T-helper 1 cell treated with Interleukin-12 subunit alpha and Interleukin-12 subunit beta and Interleukin-4 antibody, amounts not matched to agents 30 μg/mL and 1 μg/mL, for 36 hours (primary cell): Measurements from ENCODE around the gene THOC5.
A peak's percentile ranks its signal among the peaks of the same experiment; 100 is the strongest.
"Not testable (repeated sequence)": the region's sequence is repeated elsewhere in the genome, so short reads cannot be mapped to it uniquely, and the experiment has no call there.

Source experiments
- H3K27ac Mint-ChIP-seq: one replicate; pipeline ENCODE4 v1.8.0; 2021; ENCODE audit warnings: mild to moderate bottlenecking, mixed read lengths
- H3K27me3 Mint-ChIP-seq: one replicate; pipeline ENCODE4 v1.8.0; 2021; ENCODE audit warnings: low read depth, mixed read lengths
- H3K36me3 Mint-ChIP-seq: one replicate; pipeline ENCODE4 v1.8.0; 2021; ENCODE audit warnings: low read depth, mixed read lengths
- H3K4me1 Mint-ChIP-seq: one replicate; pipeline ENCODE4 v1.8.0; 2021; ENCODE audit warnings: low read depth, mixed read lengths
- H3K4me3 Mint-ChIP-seq: one replicate; pipeline ENCODE4 v1.8.0; 2021; ENCODE audit warnings: mild to moderate bottlenecking, moderate library complexity, mixed read lengths
- H3K9me3 Mint-ChIP-seq: one replicate; pipeline ENCODE4 v1.8.0; 2021; ENCODE audit warnings: mixed read lengths

THOC5 gene

DNA sequence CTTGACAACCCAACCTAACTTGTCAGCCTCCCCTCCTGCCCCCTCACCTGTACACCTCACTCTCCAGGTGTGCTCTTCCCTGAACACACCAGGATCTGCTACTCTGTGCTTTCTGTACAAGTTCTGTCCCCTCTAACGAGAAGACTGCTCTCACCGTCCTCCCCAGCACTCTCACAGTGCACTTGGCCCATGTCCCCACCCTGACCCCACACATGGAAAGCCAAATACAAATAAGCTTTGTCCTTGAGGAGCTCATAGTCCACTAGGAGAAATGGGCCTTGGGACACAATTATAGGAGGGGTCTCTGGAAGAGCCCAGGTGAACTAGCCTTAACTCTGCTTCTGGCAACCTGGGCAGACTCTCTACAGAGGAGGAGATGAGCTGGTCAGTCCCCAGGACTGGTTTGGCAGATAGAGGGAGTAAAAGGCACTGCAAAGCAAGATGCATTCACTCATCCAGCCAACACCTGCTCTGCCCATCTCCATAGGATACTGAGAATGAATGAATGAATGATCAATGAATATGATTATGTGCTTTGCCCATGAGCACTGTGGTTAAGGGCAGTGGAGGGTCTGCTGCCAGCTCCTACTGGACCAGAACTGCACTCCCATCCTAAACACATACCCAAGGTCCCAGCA, 17.5 kb upstream of the THOC5 start:
- Mint-ChIP-seq H3K9me3 (no peaks in the 10 kb centered on the region), H3K27me3 (no peaks in the 10 kb centered on the region), H3K27ac (no peak overlapping the region), H3K36me3 (peaks cover 7% of the 10 kb centered on the region), H3K4me1 (no peaks in the 10 kb centered on the region), H3K4me3 (no peak overlapping the region)

GRCh38 chr22:29570456-29570855, 16.9 kb upstream of the THOC5 start:
- Mint-ChIP-seq H3K27me3 (no peaks in the 10 kb centered on the region), H3K4me1 (no peaks in the 10 kb centered on the region), H3K4me3 (no peak overlapping the region), H3K9me3 (no peaks in the 10 kb centered on the region), H3K36me3 (peaks cover 7% of the 10 kb centered on the region), H3K27ac (no peak overlapping the region)

DNA sequence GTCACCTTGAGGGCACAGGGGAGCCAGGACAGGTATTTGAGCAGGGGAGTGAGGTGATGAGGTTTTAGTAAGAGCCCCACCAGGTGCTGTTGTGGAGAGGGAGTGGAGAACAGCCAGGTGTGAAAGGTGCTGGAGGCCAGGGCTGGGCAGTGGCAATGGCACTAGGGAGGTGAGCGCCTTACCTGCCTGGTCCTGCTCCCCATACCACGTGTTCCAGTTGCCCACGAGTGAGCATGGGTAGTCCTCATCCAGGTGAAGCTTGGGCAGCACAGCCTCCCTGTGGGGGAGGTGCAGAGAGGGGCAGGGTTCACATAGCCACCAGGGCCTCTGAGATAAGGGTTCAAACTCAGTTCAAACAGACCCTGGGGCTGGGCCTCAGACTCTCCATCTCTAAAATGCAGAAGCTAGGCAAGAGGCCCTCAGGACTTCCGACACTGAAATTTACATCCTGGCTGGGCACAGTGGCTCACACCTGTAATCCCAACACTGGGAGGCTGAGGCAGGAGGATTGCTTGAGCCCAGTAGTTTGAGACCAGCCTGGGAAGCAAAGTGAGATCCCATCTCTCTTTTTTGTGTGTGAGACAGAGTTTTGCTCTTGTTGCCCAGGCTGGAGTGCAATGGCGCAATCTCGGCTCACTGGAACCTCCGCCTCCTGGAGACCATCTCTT, 15.6 kb upstream of the THOC5 start:
- Mint-ChIP-seq H3K9me3 (no peaks in the 10 kb centered on the region), H3K36me3 (peaks cover 9% of the 10 kb centered on the region), H3K4me3 (no peak overlapping the region), H3K27me3 (no peaks in the 10 kb centered on the region), H3K4me1 (no peaks in the 10 kb centered on the region), H3K27ac (no peak overlapping the region)

GRCh38 chr22:29567338-29567737, 13.8 kb upstream of the THOC5 start:
- no peaks in the 10 kb centered on the region for H3K9me3 Mint-ChIP-seq
- H3K4me3 Mint-ChIP-seq: no peak overlapping the region
- H3K27me3 Mint-ChIP-seq: no peaks in the 10 kb centered on the region
- H3K27ac Mint-ChIP-seq: no peak overlapping the region
- peaks cover 9% of the 10 kb centered on the region for H3K36me3 Mint-ChIP-seq
- H3K4me1 Mint-ChIP-seq: no peaks in the 10 kb centered on the region

DNA sequence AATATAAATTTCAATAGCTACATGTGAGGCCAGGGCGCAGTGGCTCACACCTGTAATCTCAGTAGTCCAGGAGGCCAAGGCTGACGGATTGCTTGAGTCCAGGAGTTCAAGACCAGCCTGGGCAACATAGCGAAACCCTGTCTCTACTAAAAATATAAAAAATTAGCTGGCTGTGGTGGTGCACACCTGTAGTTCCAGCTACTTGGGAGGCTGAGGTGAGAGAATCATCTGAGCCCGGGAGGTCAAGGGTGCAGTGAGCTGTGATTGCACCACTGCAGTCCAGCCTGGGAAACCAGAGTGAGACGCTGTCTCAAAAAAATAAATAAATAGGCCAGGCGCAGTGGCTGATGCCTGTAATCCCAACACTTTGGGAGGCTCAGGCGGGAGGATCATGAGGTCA, 13.0 kb upstream of the THOC5 start:
- not testable (repeated sequence) for H3K4me1 Mint-ChIP-seq, H3K27me3 Mint-ChIP-seq, H3K36me3 Mint-ChIP-seq, H3K4me3 Mint-ChIP-seq, H3K9me3 Mint-ChIP-seq, H3K27ac Mint-ChIP-seq

DNA sequence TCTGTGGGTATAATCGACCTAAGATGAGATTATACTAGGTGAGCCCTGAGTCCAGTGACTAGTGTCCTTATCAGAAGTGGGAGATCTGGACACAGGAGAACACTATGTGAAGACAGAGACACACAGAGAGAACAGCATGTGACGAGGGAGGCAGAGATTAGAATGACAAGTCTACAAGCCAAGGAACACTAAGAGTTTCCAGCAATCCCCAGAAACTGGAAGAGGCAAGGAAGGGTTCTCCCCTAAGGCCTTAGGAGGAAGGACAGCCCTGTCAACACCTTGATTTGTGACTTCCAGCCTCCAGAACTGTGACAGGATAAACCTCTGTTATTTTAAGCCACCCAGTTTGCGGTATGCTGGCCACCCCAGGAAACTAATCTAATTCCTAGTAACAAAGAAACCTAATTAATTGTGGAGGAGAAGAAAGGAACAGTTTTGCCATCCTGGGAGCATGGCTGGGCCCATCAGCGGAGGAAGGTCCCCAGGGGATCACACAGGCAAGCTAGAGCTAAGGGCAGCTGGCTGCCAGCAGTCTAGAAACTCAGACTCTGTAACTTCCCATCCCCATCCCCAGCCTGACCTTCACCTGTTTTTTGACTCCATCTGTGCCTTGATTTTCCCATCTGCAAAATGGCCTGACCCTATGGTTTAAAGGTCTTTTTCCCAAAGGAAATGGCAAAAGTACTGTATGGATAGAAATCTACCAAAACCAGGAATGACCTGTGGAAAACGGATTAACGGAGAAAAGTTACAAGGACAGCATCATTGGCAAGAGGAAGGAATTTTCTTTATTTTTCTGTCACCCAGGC, 10.3 kb upstream of the THOC5 start:
- H3K36me3 Mint-ChIP-seq: peaks cover 14% of the 10 kb centered on the region
- H3K27ac Mint-ChIP-seq: no peak overlapping the region
- no peaks in the 10 kb centered on the region for H3K9me3 Mint-ChIP-seq
- no peak overlapping the region for H3K4me3 Mint-ChIP-seq
- H3K4me1 Mint-ChIP-seq: no peaks in the 10 kb centered on the region
- H3K27me3 Mint-ChIP-seq: no peaks in the 10 kb centered on the region

DNA sequence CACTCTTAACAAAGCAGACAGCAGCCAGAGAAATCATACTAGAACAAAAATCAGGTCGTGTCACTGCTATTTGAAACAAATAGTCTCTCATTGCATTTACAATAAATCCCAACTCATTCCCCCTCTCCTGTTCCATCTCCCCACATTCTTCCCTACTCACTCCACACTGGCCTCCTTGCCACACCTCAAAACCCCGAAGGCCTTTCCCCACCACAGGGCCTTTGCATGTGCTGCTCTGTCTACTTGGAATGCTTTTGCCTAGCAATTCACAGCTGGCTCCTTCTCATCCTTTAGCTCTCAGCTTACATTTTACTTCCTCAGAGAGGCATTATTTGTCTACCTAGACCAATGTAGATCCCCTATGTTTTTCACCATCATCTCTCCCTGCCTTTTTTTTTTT, 6.3 kb upstream of the THOC5 start:
- Mint-ChIP-seq H3K4me1 (no peaks in the 10 kb centered on the region), H3K27ac (no peak overlapping the region), H3K4me3 (no peak overlapping the region), H3K36me3 (peaks cover 21% of the 10 kb centered on the region), H3K27me3 (no peaks in the 10 kb centered on the region), H3K9me3 (no peaks in the 10 kb centered on the region)

- Mint-ChIP-seq H3K4me1 (no peaks in the 10 kb centered on the region), H3K9me3 (no peaks in the 10 kb centered on the region), H3K27me3 (no peaks in the 10 kb centered on the region), H3K4me3 (no peak overlapping the region), H3K27ac (no peak overlapping the region), H3K36me3 (peaks cover 20% of the 10 kb centered on the region)
Measured at GRCh38 chr22:29559030-29559429, 5.5 kb upstream of the THOC5 start.

- Mint-ChIP-seq H3K4me3 (peak overlapping the region; percentile 19), H3K36me3 (peaks cover 20% of the 10 kb centered on the region), H3K27ac (no peak overlapping the region), H3K27me3 (no peaks in the 10 kb centered on the region), H3K9me3 (no peaks in the 10 kb centered on the region), H3K4me1 (peaks cover 12% of the 10 kb centered on the region)
Measured at GRCh38 chr22:29555065-29555644, 1.6 kb upstream of the THOC5 start.

- peak overlapping the region; percentile 97 for H3K4me3 Mint-ChIP-seq
- not testable (repeated sequence) for H3K9me3 Mint-ChIP-seq, H3K27me3 Mint-ChIP-seq
- H3K4me1 Mint-ChIP-seq: peaks cover 19% of the 10 kb centered on the region
- H3K36me3 Mint-ChIP-seq: peaks cover 19% of the 10 kb centered on the region
- H3K27ac Mint-ChIP-seq: peak overlapping the region; percentile 93
Measured at GRCh38 chr22:29552357-29552756, 1.2 kb downstream of the THOC5 start.

- Mint-ChIP-seq H3K27ac (no peak overlapping the region), H3K27me3 (no peaks in the 10 kb centered on the region), H3K9me3 (no peaks in the 10 kb centered on the region), H3K4me1 (peaks cover 19% of the 10 kb centered on the region), H3K36me3 (peaks cover 18% of the 10 kb centered on the region), H3K4me3 (no peak overlapping the region)
Measured at GRCh38 chr22:29550005-29550404, 3.6 kb downstream of the THOC5 start.

DNA sequence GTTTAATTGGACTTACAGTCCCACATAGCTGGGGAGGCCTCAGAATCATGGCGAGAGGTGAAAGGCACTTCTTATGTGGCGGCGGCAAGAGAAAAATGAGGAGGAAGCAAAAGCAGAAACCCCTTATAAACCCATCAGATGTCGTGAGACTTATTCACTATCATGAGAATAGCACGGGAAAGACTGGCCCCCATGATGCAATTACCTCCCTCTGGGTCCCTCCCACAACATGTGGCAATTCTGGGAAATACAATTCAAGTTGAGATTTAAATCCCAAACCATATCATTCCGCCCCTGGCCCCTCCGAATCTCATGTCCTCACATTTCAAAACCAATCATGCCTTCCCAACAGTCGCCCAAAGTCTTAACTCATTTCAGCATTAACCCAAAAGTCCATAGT, 8.5 kb downstream of the THOC5 start:
- not testable (repeated sequence) for H3K27ac Mint-ChIP-seq
- peaks cover 33% of the 10 kb centered on the region for H3K36me3 Mint-ChIP-seq

DNA sequence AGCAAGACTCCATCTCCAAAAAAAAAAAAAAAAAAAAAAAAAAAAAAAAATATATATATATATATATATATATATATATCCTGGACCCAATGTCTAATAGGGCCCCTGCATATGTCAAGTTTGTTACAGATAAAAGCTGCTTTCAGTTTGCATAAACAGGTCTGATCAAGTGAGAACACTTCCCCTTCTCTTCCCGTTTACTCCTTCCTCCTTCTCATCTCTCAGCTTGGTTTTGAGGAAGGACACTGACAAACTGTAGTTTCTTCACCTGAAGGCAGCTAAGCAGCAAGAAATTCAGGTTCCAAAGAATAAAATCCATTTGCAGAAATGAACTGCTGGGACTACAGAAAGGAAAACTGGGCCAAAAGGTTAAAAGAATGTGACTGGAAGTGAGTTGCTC, 11.7 kb downstream of the THOC5 start:
- Mint-ChIP-seq H3K36me3 (peaks cover 31% of the 10 kb centered on the region), H3K27me3 (no peaks in the 10 kb centered on the region), H3K4me1 (peaks cover 2% of the 10 kb centered on the region)

More for the DNA sequence above, 8.5 kb downstream of the THOC5 start:
- H3K27me3 Mint-ChIP-seq, H3K4me1 Mint-ChIP-seq, H3K4me3 Mint-ChIP-seq, H3K9me3 Mint-ChIP-seq: not testable (repeated sequence)

DNA sequence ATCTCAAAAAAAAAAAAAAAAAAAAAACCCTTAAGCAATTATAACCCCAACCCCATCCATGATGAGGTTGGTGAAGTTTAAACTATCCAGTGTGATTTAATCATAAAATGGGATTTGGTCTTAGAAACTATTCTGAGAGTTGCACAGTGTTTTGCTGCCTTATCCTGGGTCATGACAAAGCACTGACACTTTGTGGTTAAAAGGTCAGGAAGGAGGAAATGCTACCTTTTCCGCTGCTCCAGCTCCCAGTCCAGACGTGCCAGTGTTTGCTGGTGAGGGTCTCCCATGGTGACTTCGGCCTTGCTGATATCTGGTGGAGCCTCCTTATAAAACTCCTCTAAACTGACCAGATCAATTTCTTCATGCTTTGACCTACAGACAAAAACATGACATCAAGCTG, 14.5 kb downstream of the THOC5 start:
- H3K4me1 Mint-ChIP-seq: no peaks in the 10 kb centered on the region
- H3K9me3 Mint-ChIP-seq: no peaks in the 10 kb centered on the region
- no peaks in the 10 kb centered on the region for H3K27me3 Mint-ChIP-seq
- H3K27ac Mint-ChIP-seq: no peak overlapping the region
- H3K36me3 Mint-ChIP-seq: peaks cover 40% of the 10 kb centered on the region
- no peak overlapping the region for H3K4me3 Mint-ChIP-seq

More for the DNA sequence above, 11.7 kb downstream of the THOC5 start:
- Mint-ChIP-seq H3K9me3 (no peaks in the 10 kb centered on the region), H3K4me3 (no peak overlapping the region), H3K27ac (no peak overlapping the region)

DNA sequence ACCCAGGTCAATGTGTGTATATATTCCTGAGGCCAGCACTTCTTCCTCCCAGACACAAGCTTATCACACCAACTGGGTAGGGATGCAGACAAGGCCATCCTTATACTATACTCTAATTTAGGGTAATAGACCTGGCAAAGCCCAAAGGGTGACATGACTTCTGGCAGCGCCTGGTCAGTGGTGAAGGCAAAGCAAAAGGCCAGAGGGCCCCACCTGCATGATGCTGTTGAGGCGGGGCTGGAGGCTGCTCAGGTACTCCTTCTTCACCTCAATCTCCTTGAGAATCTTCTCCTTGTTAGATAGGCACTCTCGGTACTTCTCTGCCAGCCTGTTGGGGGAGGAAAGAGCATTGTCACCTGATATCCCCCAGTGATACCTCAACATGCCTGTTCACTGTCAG, 17.1 kb downstream of the THOC5 start:
- H3K36me3 Mint-ChIP-seq: peaks cover 43% of the 10 kb centered on the region

More for the DNA sequence above, 17.1 kb downstream of the THOC5 start:
- no peaks in the 10 kb centered on the region for H3K27me3 Mint-ChIP-seq
- H3K4me1 Mint-ChIP-seq: no peaks in the 10 kb centered on the region
- no peak overlapping the region for H3K27ac Mint-ChIP-seq
- H3K9me3 Mint-ChIP-seq: no peaks in the 10 kb centered on the region
- no peak overlapping the region for H3K4me3 Mint-ChIP-seq
